PFSK-1 (cell line): Measurements from ENCODE around the gene DRC3.

ENCODE experiments used
- FOXP2 ChIP-seq: optimal IDR thresholded peaks from 2 replicates; pipeline ENCODE3; 2011; ENCODE audit warnings: borderline replicate concordance, control low read depth, inconsistent platforms; ENCODE audit not compliant: insufficient read depth; ENCODE audit errors: extremely low read length, extremely low read depth
- POLR2AphosphoS5 ChIP-seq: IDR thresholded peaks from 2 replicates; pipeline ENCODE4 v1.6.1; 2012; ENCODE audit warnings: low read depth, mild to moderate bottlenecking, control low read depth, low read length, moderate library complexity
- REST ChIP-seq, 2 experiments: IDR thresholded peaks; 2 replicates each; pipeline versions ENCODE4 v1.6.1 to v1.8.0; 2011 to 2012; ENCODE audit warnings: low read depth in 2 of 2, low read length in 2 of 2, control low read depth in 1 of 2, inconsistent platforms in 1 of 2, mild to moderate bottlenecking in 1 of 2, moderate library complexity in 1 of 2; ENCODE audit not compliant: insufficient read depth in 1 of 2
- SIN3A ChIP-seq: IDR thresholded peaks from 2 replicates; pipeline ENCODE4 v1.6.1; 2012; ENCODE audit warnings: mild to moderate bottlenecking, low read length, moderate library complexity, borderline replicate concordance; ENCODE audit not compliant: insufficient read depth
- TAF1 ChIP-seq: IDR thresholded peaks from 2 replicates; pipeline ENCODE4 v1.6.1; 2012; ENCODE audit warnings: low read length, control low read depth, borderline replicate concordance; ENCODE audit not compliant: insufficient read depth

DRC3 gene

DNA sequence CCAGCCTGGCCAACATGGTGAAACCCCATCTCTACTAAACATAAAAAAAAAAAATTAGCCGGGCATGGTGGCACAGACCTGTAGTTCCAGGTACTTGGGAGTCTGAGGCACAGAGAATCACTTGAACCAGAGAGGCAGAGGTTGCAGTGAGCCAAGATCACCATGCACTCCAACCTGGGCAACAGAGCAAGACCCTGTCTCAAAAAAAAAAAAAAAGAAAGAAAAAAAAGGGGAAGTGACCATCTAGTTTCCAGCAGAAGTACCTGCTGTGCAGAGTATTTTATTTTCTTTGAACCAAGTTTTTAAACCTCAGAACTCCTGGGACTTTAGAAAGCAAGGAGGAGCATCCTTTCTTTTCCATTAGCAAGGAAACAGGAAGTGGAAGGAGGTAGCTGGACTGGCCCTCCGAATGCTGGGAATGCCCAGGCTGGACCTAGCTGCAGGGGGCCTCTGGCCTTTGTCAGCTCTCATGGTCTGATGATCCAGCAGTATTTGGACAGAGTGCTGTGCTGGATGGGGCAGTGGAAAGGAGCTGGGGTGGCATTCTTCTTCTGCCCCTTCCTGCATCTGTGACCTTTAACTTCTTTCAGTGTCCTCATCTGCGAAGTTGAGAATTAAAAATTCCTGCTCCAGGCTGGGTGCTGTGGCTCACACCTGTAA lies 73.2 kb downstream of the DRC3 start:
- TF ChIP-seq POLR2AphosphoS5 (no peak), FOXP2 (no peak)

GRCh38 chr17:18055597-18055996 lies 82.9 kb downstream of the DRC3 start:
- TF ChIP-seq FOXP2: no peak
- TF ChIP-seq SIN3A: no peak
- TF ChIP-seq REST (IDR thresholded peaks at IDR 0.05; ENCODE audit: insufficient read depth in 1 of 2, low read depth in 2 of 2, low read length in 2 of 2): no peak
- TF ChIP-seq POLR2AphosphoS5: no peak
- no peak for TF ChIP-seq TAF1

- TF ChIP-seq REST (IDR thresholded peaks at IDR 0.05; ENCODE audit: insufficient read depth in 1 of 2, low read depth in 2 of 2, low read length in 2 of 2) (no peak), SIN3A (no peak), POLR2AphosphoS5 (no peak), FOXP2 (no peak), TAF1 (no peak)
These were observed 83.6 kb downstream of the DRC3 start for GRCh38 chr17:18056214-18056613.

- no peak for TF ChIP-seq FOXP2
- no peak for TF ChIP-seq POLR2AphosphoS5
- no peak for TF ChIP-seq TAF1
- TF ChIP-seq SIN3A: no peak
- TF ChIP-seq REST (IDR thresholded peaks at IDR 0.05; ENCODE audit: insufficient read depth in 1 of 2, low read depth in 2 of 2, low read length in 2 of 2): no peak
These were observed 86.6 kb downstream of the DRC3 start for GRCh38 chr17:18059283-18059682.

GRCh38 chr17:18064053-18064452 lies 91.4 kb downstream of the DRC3 start:
- TF ChIP-seq POLR2AphosphoS5: no peak
- no peak for TF ChIP-seq FOXP2

DNA sequence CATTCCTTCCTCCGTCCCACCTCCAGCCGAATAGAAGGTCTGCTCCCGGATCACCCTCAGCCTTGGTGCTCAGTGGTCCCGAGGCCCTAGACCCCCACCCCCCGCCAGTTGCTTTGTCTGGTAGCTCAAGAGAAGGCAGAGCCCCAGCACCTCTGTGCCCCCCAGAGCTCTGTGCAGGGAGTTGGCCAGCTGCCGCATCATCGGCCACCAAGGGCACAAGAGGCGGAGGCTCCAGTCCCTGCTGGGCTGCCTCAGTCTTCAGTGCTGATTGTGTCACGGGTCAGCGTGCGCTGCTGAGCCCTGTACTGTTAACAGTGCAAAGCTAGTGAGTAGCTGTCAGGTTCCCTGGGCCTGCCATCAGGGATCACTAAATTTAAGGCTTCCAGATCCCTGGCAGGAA lies 92.9 kb downstream of the DRC3 start:
- TF ChIP-seq FOXP2: no peak
- TF ChIP-seq SIN3A: no peak
- no peak for TF ChIP-seq POLR2AphosphoS5
- TF ChIP-seq TAF1: no peak
- no peak for TF ChIP-seq REST (IDR thresholded peaks at IDR 0.05; ENCODE audit: insufficient read depth in 1 of 2, low read depth in 2 of 2, low read length in 2 of 2)
